GM12875 (cell line): ENCODE results near the gene NUMA1.

Experiments used
- H3K4me3 ChIP-seq: one replicate; pipeline ENCODE4 v1.5.1; 2011; ENCODE audit warnings: low read depth, low read length, control low read depth
- CTCF ChIP-seq: IDR thresholded peaks from 2 replicates; pipeline ENCODE4 v1.5.1; 2011; ENCODE audit warnings: low read depth, mild to moderate bottlenecking, control low read depth, inconsistent platforms, low read length, moderate library complexity, borderline replicate concordance; ENCODE audit not compliant: insufficient read depth

Gene NUMA1

GRCh38 chr11:72000202-72000867 is 80.0 kb downstream of the NUMA1 start:
- no peak overlapping the region for H3K4me3 ChIP-seq
- no peak for TF ChIP-seq CTCF

- no peak for TF ChIP-seq CTCF
These were observed 80.5 kb downstream of the NUMA1 start for GRCh38 chr11:71999798-72000197.

GRCh38 chr11:71999362-71999761 is 81.0 kb downstream of the NUMA1 start:
- TF ChIP-seq CTCF: no peak
- peak overlapping the region; percentile 35 for H3K4me3 ChIP-seq

More at GRCh38 chr11:71999798-72000197, 80.5 kb downstream of the NUMA1 start:
- H3K4me3 ChIP-seq: no peak overlapping the region

GRCh38 chr11:71998649-71999310 is 81.6 kb downstream of the NUMA1 start, which contains the start of gene IL18BP:
IL18BP (plus strand) TSS chr11:71998909; CDS start chr11:71999985, 1,076 bp downstream.
- peak within 1 kb of the TSS; percentile 35 for H3K4me3 ChIP-seq

GRCh38 chr11:71998061-71998460 is 82.3 kb downstream of the NUMA1 start:
- no peak for TF ChIP-seq CTCF
- no peak overlapping the region for H3K4me3 ChIP-seq

More at GRCh38 chr11:71998649-71999310, 81.6 kb downstream of the NUMA1 start, which contains the start of gene IL18BP:
- TF ChIP-seq CTCF: no peak

DNA sequence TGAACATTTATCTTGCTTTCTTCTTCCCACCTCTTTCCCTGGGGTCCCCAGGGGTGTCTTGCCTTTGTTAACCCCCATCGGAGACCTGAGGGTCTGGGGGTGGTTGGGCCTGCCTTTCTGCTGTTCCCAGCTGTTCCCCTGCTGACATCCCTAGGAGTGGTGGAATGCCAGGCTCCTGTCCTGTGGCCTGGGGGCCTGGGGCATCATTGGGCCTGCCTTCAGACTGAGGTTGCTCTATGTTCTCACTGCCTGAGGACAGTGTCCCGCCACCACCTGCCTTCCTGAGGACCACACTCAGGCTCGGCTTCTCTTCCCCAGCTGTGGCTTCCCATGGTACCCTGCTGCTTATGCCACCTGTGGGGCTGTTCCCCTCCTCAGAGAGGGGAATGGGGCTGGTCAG is 82.7 kb downstream of the NUMA1 start:
- no peak for TF ChIP-seq CTCF
- H3K4me3 ChIP-seq: no peak overlapping the region

- no peak overlapping the region for H3K4me3 ChIP-seq
- TF ChIP-seq CTCF: no peak
These were observed 83.4 kb downstream of the NUMA1 start for GRCh38 chr11:71996946-71997345.
